Urinary bladder (tissue), 4 donors: ENCODE results near the gene HSF2. TPM values are rescaled to one million over a fixed set of nuclear protein-coding genes. Genes with fewer than 3 reads are reported as not detected.
"Not testable (repeated sequence)": the region's sequence is repeated elsewhere in the genome, so short reads cannot be mapped to it uniquely, and the experiment has no call there.

Experiments
- DNase-seq: peaks from one replicate; pipeline ENCODE4 v3.0.0-alpha.2; 2015; ENCODE audit errors: extremely low spot score
- H3K27ac ChIP-seq: one replicate; pipeline ENCODE4 v1.5.1; 2013; ENCODE audit warnings: low read depth, mild to moderate bottlenecking, moderate library complexity
- H3K36me3 ChIP-seq: one replicate; pipeline ENCODE4 v1.6.1; 2013; ENCODE audit warnings: mild to moderate bottlenecking, moderate library complexity; ENCODE audit not compliant: insufficient read depth
- H3K4me1 ChIP-seq: one replicate; pipeline ENCODE4 v1.6.1; 2013; ENCODE audit warnings: mild to moderate bottlenecking, moderate library complexity; ENCODE audit not compliant: insufficient read depth
- H3K4me3 ChIP-seq: one replicate; pipeline ENCODE4 v1.5.1; 2013; ENCODE audit warnings: low read depth, low read length
- WGBS: extraction: QIAGEN DNeasy Blood & Tissue Kit; methylation state at CpG from one replicate; pipeline ENCODE4 v1.1.7; 2013; 5-methylcytosine and 5-hydroxymethylcytosine counted together
- polyA plus RNA-seq: library from polyadenylated mRNA; stranded (reverse); fragments of 200-250 nt; gene quantifications from one replicate; pipeline ENCODE4 v1.2.3, GENCODE V29; 2013
- total RNA-seq: library from RNA; depleted of rRNA; stranded (reverse); fragments of >200 nt; gene quantifications from one replicate; pipeline ENCODE4 v1.2.3, GENCODE V29; 2014
- donor health status: healthy with polysubstance abuse.
- donor health status: healthy.

Gene HSF2
- total and polyA plus RNA-seq, 2 donors: 14.6 to 39.9 TPM

DNA sequence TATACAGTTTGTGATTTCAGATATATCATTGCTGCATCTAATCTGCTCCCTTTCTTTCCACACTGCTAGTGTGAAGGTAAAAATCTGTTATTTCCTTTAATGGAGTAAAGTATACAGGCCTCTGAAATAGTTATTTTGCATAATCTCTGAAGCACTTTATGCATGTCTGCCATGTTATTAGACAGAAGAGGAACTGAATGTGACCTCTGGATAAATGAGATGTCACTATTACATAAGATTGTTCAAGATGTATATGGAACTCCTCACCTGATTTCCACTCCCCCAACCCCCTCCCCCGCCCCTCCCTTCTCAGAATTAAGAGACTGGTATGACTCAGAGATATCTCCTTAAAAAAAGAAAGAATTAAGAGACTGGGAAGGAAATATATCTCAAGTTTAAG lies 45.8 kb downstream of the HSF2 start:
- no peak for DNase-seq
- WGBS: 96% methylated on average over 1 of the region's 1 CpG

GRCh38 chr6:122449069-122449468 lies 49.6 kb downstream of the HSF2 start:
- H3K4me3 ChIP-seq: no peak overlapping the region
- no peaks in the 10 kb centered on the region for H3K4me1 ChIP-seq
- 98% methylated on average over 1 of the region's 1 CpG for WGBS
- peaks cover 7% of the 10 kb centered on the region for H3K36me3 ChIP-seq
- no peak overlapping the region for H3K27ac ChIP-seq
- no peak for DNase-seq

More for the DNA sequence above, 45.8 kb downstream of the HSF2 start:
- H3K4me3 ChIP-seq: no peak overlapping the region
- H3K27ac ChIP-seq: no peak overlapping the region
- H3K4me1 ChIP-seq: no peaks in the 10 kb centered on the region
- peaks cover 6% of the 10 kb centered on the region for H3K36me3 ChIP-seq

DNA sequence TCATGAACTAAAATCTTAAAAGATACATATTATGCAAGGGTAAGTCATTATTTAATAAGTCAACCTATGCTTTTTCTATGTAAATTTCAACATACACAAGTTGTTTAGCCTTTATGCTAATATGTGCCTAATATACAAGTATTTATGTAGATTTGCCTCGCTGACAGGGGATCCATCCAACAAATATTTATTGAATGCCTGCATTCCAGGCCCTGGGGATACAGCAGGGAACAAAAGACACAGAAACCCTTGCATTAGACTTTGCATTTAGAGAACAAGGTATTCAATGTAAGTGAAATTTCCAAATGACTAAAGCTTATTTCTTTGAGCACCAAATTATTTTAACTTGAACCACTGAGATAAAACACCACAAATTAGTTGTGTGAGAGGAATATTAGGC lies 53.1 kb downstream of the HSF2 start:
- Histone ChIP-seq H3K4me1 (no peaks in the 10 kb centered on the region), H3K4me3 (no peak overlapping the region), H3K36me3 (peaks cover 4% of the 10 kb centered on the region), H3K27ac (no peak overlapping the region)
- DNase-seq: no peak
- WGBS: 46% methylated on average over 1 of the region's 1 CpG

DNA sequence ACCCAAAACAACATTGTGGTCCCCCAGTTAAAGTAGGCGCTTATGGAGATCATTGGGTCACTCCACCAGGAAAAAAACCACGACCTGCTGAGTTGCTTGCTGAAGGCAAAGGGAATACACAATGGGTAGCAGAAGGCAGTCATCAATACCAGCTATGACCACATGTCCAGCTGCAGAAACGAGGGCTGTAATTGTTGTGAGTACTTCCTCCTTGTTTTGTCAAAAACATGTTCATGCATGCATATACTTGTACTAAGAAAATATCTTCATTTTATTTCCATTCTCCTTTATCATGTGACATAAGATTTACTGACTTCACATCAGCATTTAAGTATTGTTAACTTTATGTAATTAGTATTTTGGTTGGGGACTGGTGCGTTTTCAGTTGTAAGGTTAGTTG lies 55.2 kb downstream of the HSF2 start:
- no peak overlapping the region for H3K27ac ChIP-seq
- DNase-seq: no peak
- peaks cover 1% of the 10 kb centered on the region for H3K36me3 ChIP-seq
- no peak overlapping the region for H3K4me3 ChIP-seq
- WGBS: 89% methylated on average over 4 of the region's 4 CpGs
- no peaks in the 10 kb centered on the region for H3K4me1 ChIP-seq

DNA sequence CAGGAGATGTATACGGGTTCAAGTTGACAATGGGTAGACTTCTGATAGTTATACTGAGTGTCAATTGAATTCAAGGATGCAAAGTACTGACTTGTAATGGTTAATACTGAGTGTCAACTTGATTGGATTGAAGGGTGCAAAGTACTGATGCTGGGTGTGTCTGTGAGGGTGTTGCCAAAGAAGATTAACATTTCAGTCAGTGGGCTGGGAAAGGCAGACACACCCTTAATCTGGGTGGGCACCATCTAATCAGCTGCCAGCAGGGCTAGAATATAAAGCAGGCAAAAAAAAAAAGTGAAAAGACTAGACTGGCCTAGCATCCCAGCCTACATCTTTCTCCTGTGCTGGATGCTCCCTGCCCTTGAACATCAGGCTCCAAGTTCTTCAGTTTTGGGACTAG lies 55.7 kb downstream of the HSF2 start:
- H3K27ac ChIP-seq, DNase-seq, H3K4me1 ChIP-seq, H3K4me3 ChIP-seq, H3K36me3 ChIP-seq: not testable (repeated sequence)
- WGBS: 91% methylated on average over 1 of the region's 1 CpG

- no peak overlapping the region for H3K4me3 ChIP-seq
- peaks cover 2% of the 10 kb centered on the region for H3K4me1 ChIP-seq
- no peaks in the 10 kb centered on the region for H3K36me3 ChIP-seq
- H3K27ac ChIP-seq: no peak overlapping the region
- 82% methylated on average over 1 of the region's 1 CpG for WGBS
- no peak for DNase-seq
Observed at GRCh38 chr6:122458087-122458486, 58.6 kb downstream of the HSF2 start.

- Histone ChIP-seq H3K4me1 (peaks cover 2% of the 10 kb centered on the region), H3K4me3 (no peak overlapping the region), H3K27ac (no peak overlapping the region), H3K36me3 (no peaks in the 10 kb centered on the region)
- no peak for DNase-seq
- WGBS: 17% methylated on average over 2 of the region's 2 CpGs
Observed at GRCh38 chr6:122459240-122459639, 59.8 kb downstream of the HSF2 start.

DNA sequence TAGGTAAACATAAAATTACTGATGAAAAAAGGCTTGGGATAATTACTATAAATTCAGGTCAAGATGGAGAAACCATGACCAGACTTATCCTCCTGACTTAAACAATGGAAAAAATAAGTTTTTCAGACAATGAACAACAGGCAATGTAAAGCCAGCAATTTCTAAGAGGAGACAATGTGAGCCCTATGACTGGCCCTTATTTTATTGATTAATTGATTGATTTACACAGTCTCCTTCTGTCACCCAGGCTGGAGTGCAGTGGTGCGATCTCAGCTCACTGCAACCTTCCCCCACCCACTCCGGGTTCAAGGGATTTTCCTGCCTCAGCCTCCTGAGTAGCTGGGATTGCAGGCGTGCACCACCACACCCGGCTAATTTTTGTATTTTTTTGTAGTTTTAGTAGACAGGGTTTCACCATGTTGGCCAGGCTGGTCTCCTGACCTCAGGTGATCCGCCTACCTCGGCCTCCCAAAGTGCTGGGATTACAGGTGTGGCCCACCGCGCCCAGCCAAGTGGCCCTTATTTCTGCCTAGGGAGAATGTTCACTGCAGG lies 60.5 kb downstream of the HSF2 start:
- DNase-seq, H3K4me1 ChIP-seq, H3K4me3 ChIP-seq, H3K36me3 ChIP-seq, H3K27ac ChIP-seq: not testable (repeated sequence)
- 98% methylated on average over 8 of the region's 8 CpGs for WGBS

GRCh38 chr6:122461885-122462284 lies 62.4 kb downstream of the HSF2 start:
- peaks cover 2% of the 10 kb centered on the region for H3K4me1 ChIP-seq
- DNase-seq: no peak
- H3K27ac ChIP-seq: no peak overlapping the region
- no peak overlapping the region for H3K4me3 ChIP-seq
- 95% methylated on average over 2 of the region's 2 CpGs for WGBS
- no peaks in the 10 kb centered on the region for H3K36me3 ChIP-seq

DNA sequence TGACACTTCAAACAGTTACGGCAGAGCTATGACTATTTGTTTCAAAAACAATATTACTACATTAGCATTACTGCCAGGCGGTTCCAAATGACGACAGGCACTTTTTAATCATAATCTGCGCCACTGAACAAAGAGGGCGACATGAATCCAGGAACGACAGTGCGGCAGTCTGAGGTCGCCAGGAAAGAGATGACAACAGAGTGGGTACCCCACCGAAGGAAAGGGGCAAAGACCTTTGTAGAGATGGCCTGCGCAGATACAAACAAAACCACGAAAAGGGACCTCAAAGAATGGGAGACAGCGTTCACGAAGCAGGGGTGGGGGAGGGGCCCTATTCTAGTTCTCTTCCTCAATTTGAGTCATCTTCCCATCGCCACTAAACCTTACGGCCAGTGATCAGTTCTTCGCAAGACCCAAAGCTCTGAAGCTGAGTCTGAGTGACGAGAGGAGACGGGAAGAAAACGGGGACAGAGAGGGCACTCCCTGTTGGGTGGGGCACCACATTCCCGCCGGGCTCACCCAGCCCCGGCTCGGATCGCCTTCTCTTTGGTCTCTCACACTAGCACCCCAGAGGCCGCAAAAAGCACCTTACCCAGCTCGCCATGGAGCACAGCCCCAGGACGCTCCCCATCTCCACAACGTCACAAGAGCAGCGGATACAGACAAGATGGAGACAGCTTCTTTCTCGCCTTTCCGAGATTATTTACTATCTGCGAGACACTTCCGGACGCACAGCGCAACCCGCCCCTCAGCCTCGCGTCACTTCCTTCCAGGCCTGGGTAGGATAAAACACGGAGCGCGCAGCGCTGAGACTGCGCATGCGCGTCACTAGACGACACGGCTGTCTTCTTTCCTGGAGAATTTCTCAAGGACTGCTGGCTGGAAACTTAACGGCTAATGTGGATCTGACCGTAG lies 71.9 kb downstream of the HSF2 start, which contains the start of gene SERINC1:
Gene SERINC1 (minus strand): TSS at position 701 of the 915 bp plus-strand sequence. CDS start 70 bp downstream, at position 631.
- Histone ChIP-seq H3K4me1 (no peaks in the 10 kb centered on the region), H3K36me3 (no peaks in the 10 kb centered on the region), H3K27ac (peak within 1 kb of the TSS; percentile 93), H3K4me3 (peak within 1 kb of the TSS; percentile 66)
- under 1% methylated on average over 49 of the region's 49 CpGs for WGBS
- peak; percentile 93 for DNase-seq

DNA sequence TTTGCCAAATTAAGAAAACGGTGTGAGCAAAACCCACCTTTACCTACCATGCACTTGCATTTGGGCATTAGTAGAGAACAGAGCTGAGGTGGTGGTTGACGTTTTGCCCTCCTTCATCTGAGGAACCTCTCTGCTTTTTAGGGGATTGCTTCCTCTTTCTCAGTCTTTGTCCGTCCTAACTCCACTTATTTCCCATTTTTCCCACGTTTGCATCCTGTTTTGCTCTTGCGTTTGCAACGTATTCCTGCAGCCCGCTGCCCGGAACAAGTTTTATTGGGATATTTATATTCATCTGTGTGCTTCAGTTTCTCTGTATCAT lies 72.5 kb downstream of the HSF2 start:
- no peaks in the 10 kb centered on the region for H3K36me3 ChIP-seq
- no peak overlapping the region for H3K27ac ChIP-seq
- H3K4me1 ChIP-seq: no peaks in the 10 kb centered on the region
- 3% methylated on average over 8 of the region's 8 CpGs for WGBS
- peak overlapping the region; percentile 66 for H3K4me3 ChIP-seq
- DNase-seq: no peak

DNA sequence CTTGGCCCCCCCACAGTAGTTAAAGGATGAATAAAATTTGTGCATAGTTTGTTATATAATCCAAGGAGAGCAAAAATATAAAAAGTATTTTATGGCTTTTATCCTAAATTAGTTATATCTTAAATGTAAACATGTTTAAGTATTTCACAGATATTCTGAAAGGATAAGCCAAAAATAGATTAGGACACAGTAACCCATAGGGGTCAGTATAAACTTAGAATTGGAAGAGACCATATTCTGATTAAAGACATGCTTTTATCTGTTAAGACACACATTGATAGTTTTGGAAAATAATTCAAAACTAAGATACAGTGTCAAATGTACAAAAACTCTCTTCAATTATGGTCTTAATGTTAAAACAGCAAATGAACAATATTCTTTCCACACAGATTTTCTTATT lies 76.7 kb downstream of the HSF2 start:
- no peak overlapping the region for H3K4me3 ChIP-seq
- H3K36me3 ChIP-seq: no peaks in the 10 kb centered on the region
- no peaks in the 10 kb centered on the region for H3K4me1 ChIP-seq
- no peak overlapping the region for H3K27ac ChIP-seq
- DNase-seq: no peak

DNA sequence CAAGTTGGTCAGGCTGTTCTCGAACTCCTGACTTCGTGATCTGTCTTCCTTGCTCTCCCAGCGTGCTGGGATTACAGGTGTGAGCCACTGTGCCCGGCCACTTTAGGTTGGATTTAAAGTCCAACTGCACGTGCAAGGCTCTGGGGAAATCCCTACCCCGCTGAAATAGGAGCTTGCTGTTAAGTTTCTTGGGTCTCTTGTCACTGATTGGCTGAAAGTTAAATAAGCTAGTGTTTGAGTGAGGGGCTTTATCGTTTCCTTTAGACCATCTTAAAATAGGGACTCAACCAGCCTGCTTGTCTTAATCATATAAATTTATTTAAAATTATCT lies 83.3 kb downstream of the HSF2 start:
- WGBS: 67% methylated on average over 7 of the region's 7 CpGs
- Histone ChIP-seq H3K36me3 (no peaks in the 10 kb centered on the region), H3K27ac (no peak overlapping the region), H3K4me3 (no peak overlapping the region), H3K4me1 (no peaks in the 10 kb centered on the region)
- no peak for DNase-seq
